Upper lobe of left lung (tissue), 6 donors: ENCODE data around the gene AKR1B15. TPM values are rescaled to one million over a fixed set of nuclear protein-coding genes. Genes with fewer than 3 reads are reported as not detected.
A peak's percentile ranks its signal among the peaks of the same experiment; 100 is the strongest.

Experiments
- ATAC-seq, 2 donors: fragments of 200-7000 bp; cut with Tn5 transposase; one replicate each; pipeline ENCODE4 v1.9.1; 2022; ENCODE audit warnings: mild to moderate bottlenecking in 2 of 2, moderate library complexity in 2 of 2; ENCODE audit not compliant: low FRiP score in 2 of 2
- DNase-seq, 2 donors: peaks; one replicate each; pipeline ENCODE4 v3.0.0-alpha.2; 2019 to 2020
- H3K27ac ChIP-seq, 4 donors: fragments of 200-600 bp; sonication (generic); one replicate each; pipeline ENCODE4 v1.5.1; 2016 to 2019
- H3K27me3 ChIP-seq, 4 donors: fragments of 200-600 bp; sonication (generic); one replicate each; pipeline ENCODE4 v1.5.1; 2017 to 2019
- H3K36me3 ChIP-seq, 4 donors: fragments of 200-600 bp; sonication (generic); one replicate each; pipeline ENCODE4 v1.5.1; 2016 to 2019
- H3K4me1 ChIP-seq, 4 donors: fragments of 200-600 bp; sonication (generic); one replicate each; pipeline ENCODE4 v1.5.1; 2018 to 2019
- H3K4me3 ChIP-seq, 4 donors: fragments of 200-600 bp; sonication (generic); one replicate each; pipeline ENCODE4 v1.5.1; 2017 to 2019; ENCODE audit warnings: mild to moderate bottlenecking in 2 of 4, moderate library complexity in 1 of 4
- H3K9me3 ChIP-seq, 4 donors: fragments of 200-600 bp; sonication (generic); one replicate each; pipeline ENCODE4 v1.5.1; 2018 to 2019
- EP300 ChIP-seq, 4 donors: sonication (generic); formaldehyde crosslinking; IDR thresholded peaks; one replicate each; pipeline ENCODE4 v1.5.1; 2017; ENCODE audit warnings: antibody characterized with exemption in 4 of 4, control low read depth in 2 of 4
- POLR2A ChIP-seq, 4 donors: fragments of 450-650 bp; IDR thresholded peaks; one replicate each; pipeline ENCODE4 v1.5.1; 2016 to 2017; ENCODE audit warnings: antibody characterized with exemption in 4 of 4, mild to moderate bottlenecking in 2 of 4
- POLR2AphosphoS5 ChIP-seq, 2 donors: sonication (generic); formaldehyde crosslinking; IDR thresholded peaks; one replicate each; pipeline ENCODE4 v1.5.1; 2017; ENCODE audit warnings: antibody characterized with exemption in 2 of 2
- WGBS, 2 donors: methylation state at CpG; one replicate each; pipeline ENCODE4 v1.1.5; 2017 to 2018; 5-methylcytosine and 5-hydroxymethylcytosine counted together
- total RNA-seq, 6 donors: library from RNA; depleted of rRNA in 4 of 6; stranded (reverse); fragments of >200 nt in 4 of 6; gene quantifications; one replicate each; pipeline versions ENCODE4 v1.1.0 to v1.2.1, GENCODE V29; 2016 to 2021
- TF ChIP-seq, protein P1 (sequence below), 6 experiments: fragments of 450-650 bp in 4 of 6; fragments of 200-600 bp in 2 of 6; sonication (generic) in 2 of 6; IDR thresholded peaks; one replicate each; pipeline ENCODE4 v1.5.1; 2016 to 2019; ENCODE audit warnings: antibody characterized with exemption in 6 of 6
- donor health status: DM: no; HTN: no; CAD: no; lungs with moderate emphysema.
- donor health status: DM: no; HTN: yes; CAD: no; lungs with severe emphysema.

The AKR1B15 gene
- total RNA-seq, 6 donors from 2014 or later: not detected

DNA sequence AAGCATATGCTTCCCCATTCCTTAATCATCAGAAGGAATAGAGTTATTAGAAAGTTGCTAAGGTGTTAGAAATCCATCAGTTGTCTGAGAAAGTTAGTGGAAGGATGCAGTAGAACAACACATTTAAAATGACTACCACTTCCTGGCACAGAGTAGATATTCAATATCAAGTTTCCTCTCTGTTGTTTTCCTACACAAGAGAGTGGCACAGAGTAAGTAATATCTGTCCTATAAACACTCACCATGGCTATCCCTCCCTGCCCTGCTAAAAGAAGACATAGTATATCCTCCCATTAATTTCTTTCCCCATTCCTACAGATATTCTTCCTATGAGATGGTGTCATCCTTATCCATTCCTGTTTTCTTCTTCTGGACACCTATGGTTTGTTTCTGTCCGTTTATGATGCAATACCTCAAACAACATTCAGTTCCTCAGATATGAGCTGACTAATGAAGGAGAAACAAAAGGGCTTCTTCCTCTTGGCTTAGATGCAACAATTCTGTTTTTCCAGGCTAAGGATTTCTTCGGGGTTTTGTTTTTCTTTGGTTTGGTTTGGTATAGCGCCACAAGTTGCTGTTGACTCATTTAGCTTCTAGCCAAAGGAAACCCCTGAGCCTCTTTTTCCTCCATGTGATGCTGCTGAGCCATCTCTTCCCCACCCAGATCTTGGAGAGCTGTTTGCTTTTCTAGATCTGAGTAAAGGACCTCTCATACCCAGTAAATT lies 64.9 kb downstream of the AKR1B15 start:
- H3K4me1 ChIP-seq: peaks cover 0 to 6% (median 3%) of the 10 kb centered on the region in 4 donors
- H3K27ac ChIP-seq: no peak overlapping the region
- H3K36me3 ChIP-seq: no peaks in the 10 kb centered on the region
- H3K4me3 ChIP-seq: no peak overlapping the region
- no peak for DNase-seq
- ATAC-seq: peak in 1 of 2 donors; percentile 93
- no peaks in the 10 kb centered on the region for H3K9me3 ChIP-seq
- TF ChIP-seq POLR2AphosphoS5 (IDR thresholded peaks at IDR 0.05) (no peak), EP300 (IDR thresholded peaks at IDR 0.05) (no peak), POLR2A (IDR thresholded peaks at IDR 0.05) (no peak)
- TF ChIP-seq, protein P1, sequence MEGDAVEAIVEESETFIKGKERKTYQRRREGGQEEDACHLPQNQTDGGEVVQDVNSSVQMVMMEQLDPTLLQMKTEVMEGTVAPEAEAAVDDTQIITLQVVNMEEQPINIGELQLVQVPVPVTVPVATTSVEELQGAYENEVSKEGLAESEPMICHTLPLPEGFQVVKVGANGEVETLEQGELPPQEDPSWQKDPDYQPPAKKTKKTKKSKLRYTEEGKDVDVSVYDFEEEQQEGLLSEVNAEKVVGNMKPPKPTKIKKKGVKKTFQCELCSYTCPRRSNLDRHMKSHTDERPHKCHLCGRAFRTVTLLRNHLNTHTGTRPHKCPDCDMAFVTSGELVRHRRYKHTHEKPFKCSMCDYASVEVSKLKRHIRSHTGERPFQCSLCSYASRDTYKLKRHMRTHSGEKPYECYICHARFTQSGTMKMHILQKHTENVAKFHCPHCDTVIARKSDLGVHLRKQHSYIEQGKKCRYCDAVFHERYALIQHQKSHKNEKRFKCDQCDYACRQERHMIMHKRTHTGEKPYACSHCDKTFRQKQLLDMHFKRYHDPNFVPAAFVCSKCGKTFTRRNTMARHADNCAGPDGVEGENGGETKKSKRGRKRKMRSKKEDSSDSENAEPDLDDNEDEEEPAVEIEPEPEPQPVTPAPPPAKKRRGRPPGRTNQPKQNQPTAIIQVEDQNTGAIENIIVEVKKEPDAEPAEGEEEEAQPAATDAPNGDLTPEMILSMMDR (IDR thresholded peaks at IDR 0.05): no peak
- WGBS, 2 donors: 29 to 34% methylated on average over 3 of the region's 3 CpGs
- no peaks in the 10 kb centered on the region for H3K27me3 ChIP-seq

DNA sequence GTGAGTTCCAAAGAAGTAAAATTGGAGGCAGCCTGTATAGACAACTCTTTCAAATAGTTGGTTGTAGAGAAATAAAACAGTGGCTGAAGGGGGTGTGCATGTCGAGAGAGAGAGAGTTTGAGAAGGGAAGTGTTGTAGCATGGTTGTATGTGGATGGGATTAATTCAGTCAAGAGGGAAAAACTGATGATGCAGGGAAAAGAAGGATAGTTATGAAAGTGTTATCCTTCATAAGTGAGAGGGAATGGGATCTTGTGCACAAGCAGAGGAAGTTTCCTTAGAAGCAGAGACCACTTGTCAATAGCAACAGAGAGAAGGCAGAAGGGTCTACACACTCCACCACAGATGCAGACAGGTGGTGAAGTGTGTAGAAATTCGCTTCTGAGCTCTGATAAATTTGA lies 67.7 kb downstream of the AKR1B15 start:
- DNase-seq (no peak), ATAC-seq (no peak)
- Histone ChIP-seq H3K36me3 (no peaks in the 10 kb centered on the region), H3K4me3 (no peak overlapping the region), H3K27ac (no peak overlapping the region), H3K4me1 (peaks cover 0 to 6% (median 3%) of the 10 kb centered on the region in 4 donors), H3K27me3 (no peaks in the 10 kb centered on the region), H3K9me3 (no peaks in the 10 kb centered on the region)
- WGBS, 2 donors: 81 to 85% methylated on average over 2 of the region's 2 CpGs
- TF ChIP-seq, protein P1 (IDR thresholded peaks at IDR 0.05): no peak
- TF ChIP-seq POLR2A (IDR thresholded peaks at IDR 0.05) (no peak), EP300 (IDR thresholded peaks at IDR 0.05) (no peak), POLR2AphosphoS5 (IDR thresholded peaks at IDR 0.05) (no peak)

DNA sequence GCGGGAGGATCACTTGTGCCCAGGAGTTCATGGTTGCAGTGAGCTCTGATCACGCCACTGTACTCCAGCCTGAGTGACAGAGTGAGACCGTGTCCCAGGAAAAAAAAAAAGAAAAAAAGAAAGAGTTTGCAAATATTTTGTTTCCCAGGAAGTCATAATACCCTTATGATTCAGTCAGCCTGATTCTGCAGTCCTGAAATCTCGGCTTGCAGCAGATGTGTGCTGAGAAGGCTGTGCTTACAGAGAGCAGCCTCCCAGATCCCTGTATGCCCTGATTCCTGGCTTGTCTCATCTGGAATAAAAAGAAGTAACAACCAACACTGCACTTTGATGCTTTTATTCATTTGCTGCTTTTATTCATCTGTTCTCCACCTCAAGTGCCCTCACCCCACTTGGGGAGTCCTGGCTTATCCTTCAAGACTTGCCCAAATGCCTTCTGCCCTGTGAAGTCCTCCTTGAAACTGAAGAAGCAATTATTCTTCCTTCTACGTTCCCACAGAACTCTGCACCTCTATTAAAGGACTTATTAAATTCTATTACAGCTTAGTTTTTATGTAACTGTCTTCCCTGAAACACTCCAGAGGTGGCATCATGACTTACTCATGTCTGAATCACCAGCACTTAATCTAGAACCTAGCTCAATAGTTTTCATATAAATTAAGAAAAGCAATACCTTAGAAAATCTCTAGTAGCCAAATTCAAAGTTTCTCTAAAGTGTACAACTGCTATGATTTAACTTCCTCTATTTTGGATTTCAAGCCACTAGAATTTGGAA lies 70.0 kb downstream of the AKR1B15 start:
- no peaks in the 10 kb centered on the region for H3K27me3 ChIP-seq
- no peaks in the 10 kb centered on the region for H3K9me3 ChIP-seq
- WGBS, 2 donors: 68 to 82% methylated on average over 5 of the region's 5 CpGs
- H3K4me1 ChIP-seq: peaks cover 0 to 1% (median 0%) of the 10 kb centered on the region in 4 donors
- no peak for ATAC-seq
- H3K4me3 ChIP-seq: no peak overlapping the region
- TF ChIP-seq POLR2AphosphoS5 (IDR thresholded peaks at IDR 0.05) (no peak), EP300 (IDR thresholded peaks at IDR 0.05) (no peak), POLR2A (IDR thresholded peaks at IDR 0.05) (no peak)
- TF ChIP-seq, protein P1 (IDR thresholded peaks at IDR 0.05): no peak
- no peak overlapping the region for H3K27ac ChIP-seq
- no peak for DNase-seq
- H3K36me3 ChIP-seq: no peaks in the 10 kb centered on the region

DNA sequence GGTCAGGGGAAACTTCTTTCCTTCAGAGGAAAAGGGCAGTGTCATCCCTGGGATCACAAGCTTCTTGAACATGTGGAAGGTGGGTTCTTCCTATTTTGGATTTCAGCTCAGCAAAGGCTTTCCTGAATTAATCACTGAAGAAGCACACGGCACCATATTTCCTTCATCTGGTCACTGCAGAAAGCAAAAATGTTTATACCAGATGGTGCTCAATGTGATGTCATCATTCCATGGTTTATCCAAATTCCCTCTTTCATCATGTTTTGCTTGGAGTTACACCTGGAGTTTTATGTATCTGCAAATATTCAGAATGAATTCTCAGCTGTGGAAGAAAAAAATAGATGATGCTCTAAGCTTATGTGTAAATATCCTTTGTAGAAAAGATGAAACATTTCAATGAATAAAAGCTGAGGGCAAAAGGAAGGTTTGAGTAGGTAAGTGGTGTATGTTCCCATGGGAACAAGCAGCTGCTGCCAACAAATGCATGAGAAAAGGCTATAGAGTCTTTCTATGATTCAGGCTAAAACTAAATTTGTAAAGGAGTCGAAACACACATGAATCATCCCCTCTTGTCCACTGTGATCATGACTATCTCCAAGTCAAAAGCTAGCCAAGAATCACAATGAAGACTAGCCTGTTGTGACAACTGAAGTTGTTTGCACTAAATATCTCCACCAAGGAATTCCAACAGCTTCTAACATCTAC lies 70.9 kb downstream of the AKR1B15 start:
- ATAC-seq: peak in 1 of 2 donors; percentile 72
- Histone ChIP-seq H3K4me3 (no peak overlapping the region), H3K27me3 (no peaks in the 10 kb centered on the region), H3K9me3 (no peaks in the 10 kb centered on the region), H3K4me1 (no peaks in the 10 kb centered on the region), H3K36me3 (no peaks in the 10 kb centered on the region), H3K27ac (no peak overlapping the region)
- no peak for TF ChIP-seq POLR2A (IDR thresholded peaks at IDR 0.05)
- TF ChIP-seq, protein P1 (IDR thresholded peaks at IDR 0.05): no peak
- TF ChIP-seq EP300 (IDR thresholded peaks at IDR 0.05): no peak
- no peak for DNase-seq
- 68 to 78% methylated on average over 2 of the region's 2 CpGs for WGBS, 2 donors
